GM18508 (cell line): ENCODE data around the gene FPR1.

Experiments used
- ATAC-seq: cut with Tn5 transposase; IDR thresholded peaks from one replicate; pipeline ENCODE4 v1.9.1; 2021; ENCODE audit warnings: moderate number of reproducible peaks; ENCODE audit not compliant: insufficient read depth, unreplicated experiment

The FPR1 gene

DNA sequence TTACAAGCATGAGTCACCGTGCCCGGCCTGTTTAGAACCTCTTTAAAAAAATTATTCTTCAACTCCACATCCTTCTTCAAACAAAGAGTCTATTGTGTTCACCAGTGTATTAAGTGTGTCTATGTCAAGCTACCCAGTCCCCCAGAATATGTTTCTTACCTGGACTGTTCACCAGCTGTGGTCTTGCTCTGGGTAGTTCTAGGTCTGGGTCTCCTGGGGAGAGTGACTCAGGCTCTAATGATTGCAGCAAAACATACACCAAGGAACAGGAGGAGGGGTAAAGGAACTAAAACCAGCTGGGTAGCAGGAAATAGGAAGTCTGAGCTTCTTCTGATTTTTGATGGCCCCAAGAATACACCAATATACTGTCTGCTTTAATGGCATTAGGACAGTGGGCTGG, at the start of gene FPR1:
TSS of gene FPR1 (minus strand) at position 224 of the 400 bp plus-strand sequence. CDS start 4,884 bp downstream, outside the sequence.
- ATAC-seq = no peak

DNA sequence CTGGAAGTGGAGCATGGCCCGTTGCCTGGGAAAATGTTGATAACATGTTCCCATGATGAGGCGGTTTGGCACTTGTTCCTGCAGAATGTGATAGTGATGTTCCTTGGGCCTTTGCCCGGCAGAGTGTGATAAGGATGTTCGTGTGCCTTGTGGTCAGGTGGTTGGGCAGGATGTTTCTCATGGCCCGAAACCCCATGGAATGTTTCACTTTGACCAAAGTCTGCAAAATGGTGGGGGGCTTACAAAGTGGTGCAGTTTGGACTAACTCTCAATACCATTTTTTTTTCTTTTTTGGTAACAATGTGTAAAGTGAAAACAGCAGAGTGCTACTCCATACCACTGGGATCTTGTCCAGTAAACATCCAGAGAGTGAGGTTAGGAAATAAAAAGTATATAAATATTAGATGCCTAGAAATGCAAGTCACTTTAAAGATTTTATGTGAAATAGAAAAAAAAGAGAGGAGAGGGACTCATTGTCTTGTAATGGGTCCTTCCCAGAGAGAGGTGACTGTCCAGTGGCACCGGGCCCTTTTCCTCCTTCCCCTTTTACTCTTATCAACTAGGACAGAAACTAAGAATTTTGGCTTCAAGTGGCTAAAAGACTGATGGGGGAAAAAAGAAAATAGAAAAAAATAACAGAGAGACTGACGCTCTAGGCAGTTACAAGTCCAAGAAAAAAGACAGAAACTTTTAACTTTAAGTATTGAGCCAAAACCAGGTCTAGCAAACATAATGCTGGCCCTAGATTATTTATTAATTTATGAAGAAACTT, 49.0 kb upstream of the FPR1 start:
- no peak for ATAC-seq

DNA sequence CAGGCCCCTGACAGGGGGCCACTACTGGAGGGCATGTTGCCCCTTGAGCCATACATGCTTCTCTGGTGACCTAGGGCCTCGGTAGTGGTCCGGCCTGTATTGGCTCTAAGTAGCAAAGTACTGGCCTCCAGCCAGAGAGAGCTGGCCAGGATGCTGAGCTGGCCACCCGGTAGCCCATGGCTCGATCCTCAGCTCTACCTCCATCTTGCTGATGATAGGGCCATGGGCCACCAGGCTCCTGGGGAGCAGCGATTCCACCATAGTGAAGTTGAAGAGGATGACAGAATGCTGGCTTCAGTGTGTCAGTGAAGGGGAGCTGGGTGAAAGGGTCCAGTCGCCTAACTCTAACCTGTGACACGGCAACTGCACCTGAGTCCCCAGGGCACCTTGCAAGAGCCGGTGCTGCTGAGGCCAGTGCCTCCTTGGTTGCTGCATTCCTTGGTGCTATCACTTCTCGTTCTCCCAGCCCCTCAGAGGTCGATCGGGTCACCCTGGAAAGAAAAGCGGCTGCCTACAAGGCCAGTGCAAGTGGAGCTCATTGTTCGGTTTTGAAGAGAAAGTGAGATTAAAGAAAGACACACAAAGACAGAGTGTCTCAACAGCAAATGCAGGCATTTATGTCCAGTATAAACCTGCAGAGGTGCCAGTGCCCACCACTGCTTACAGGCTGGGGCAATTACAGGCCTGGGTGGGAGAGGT, 48.2 kb upstream of the FPR1 start:
- no peak for ATAC-seq

DNA sequence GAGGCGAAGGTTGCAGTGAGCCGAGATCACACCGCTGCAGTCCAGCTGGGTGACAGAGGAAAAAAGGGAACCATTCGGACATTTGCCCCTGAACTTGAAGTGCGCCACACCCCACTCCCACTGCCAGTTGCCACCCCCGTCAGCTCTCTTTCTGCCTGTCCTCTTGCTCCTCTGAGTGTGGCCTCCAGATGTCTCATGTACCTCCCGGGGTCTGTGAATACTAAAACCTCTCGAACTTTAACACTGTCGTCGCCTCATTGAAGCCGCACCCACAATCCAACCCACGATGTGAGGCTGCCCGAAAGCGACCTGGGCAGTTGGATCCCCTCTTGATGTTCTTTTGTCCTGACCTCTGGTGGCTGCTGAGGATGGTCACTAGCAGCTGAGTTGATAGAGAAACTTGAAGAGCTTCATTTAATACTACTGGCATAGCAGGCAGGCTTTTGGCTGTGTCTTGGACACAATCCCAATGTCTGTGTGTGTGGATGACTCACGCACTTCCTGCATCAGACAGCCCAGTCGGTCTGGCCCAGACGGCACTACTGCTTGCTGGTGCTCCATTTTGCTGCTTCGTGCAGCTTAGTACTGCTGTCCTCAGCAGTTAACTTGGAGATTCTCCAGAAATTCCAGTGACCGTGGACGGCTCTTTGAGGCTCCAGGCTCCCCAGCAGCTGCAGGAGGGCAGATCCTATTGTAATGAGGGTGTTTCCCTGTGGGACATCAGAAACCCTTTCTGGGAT, 47.5 kb upstream of the FPR1 start:
- ATAC-seq = no peak

GRCh38 chr19:51798062-51798461, 46.4 kb upstream of the FPR1 start:
- no peak for ATAC-seq

DNA sequence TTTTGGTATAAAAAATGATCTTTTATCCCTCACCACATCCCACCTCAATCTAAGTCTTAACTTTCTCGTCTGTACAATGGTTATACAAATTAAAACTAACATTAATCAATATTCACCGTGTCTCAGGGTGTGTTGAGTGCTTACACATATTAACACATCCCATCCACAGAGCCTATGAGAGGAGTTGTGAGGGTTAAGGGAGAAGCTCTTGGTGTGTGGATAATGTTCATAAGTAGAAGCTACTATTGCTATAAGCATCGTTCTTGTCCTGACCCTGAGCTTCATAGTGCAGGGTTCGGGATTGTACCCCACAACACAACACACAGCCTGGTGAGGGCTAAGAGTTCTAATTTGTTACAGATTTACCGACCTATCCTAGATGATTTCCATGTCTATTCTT, 45.8 kb upstream of the FPR1 start:
- no peak for ATAC-seq

GRCh38 chr19:51796195-51796679, 44.6 kb upstream of the FPR1 start:
- no peak for ATAC-seq

DNA sequence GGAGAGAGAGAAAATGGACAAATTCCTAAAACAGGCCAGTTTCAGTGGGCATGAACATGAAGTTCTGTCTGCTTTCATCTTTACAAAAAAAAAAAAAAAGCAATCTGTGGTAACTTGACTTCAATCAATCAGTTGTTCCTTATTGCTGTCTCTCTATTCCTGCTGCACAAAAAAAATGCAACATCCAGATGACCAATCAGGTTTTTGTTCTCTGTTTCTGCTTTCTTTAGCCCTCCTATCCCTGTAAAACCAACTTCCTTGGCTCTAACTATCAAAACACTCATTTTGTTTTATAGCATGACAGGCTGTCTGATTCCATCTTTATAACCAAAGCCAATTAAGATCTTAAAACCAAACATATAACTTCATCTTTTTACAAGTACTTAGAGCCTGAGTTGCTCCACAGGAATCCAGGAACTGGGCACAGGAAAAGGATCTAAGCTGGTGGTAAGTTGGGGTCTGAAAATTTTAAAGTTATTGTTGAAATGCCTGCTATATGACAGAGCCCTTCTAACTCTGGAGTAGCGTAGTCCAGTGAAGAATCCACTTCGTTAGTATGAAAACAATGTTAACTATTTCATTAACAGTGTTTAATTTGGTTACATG, 43.3 kb upstream of the FPR1 start, which contains the start of gene FPR3:
TSS of gene FPR3 (plus strand) at position 273 of the 606 bp plus-strand sequence. CDS start 28,592 bp downstream, outside the sequence.
- no peak for ATAC-seq

DNA sequence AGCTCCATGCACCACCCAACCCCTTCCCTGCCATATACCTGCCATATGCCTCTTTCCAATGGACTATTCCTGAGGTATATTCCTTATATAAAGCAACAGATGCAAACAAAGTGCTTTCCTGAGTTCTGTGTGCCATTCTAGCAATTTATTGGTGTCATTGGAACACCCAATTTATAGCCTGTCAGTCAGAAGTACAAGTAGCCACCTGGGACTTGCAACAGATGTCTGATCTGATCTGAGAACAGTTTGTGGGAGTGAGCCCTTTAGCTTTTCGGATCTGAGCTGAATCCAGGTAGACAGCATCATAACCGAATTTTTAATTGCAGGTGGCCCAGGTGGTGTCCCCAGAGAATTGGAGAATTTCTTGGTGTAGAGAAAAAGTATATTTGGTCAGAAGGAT, 42.3 kb upstream of the FPR1 start:
- ATAC-seq = no peak

DNA sequence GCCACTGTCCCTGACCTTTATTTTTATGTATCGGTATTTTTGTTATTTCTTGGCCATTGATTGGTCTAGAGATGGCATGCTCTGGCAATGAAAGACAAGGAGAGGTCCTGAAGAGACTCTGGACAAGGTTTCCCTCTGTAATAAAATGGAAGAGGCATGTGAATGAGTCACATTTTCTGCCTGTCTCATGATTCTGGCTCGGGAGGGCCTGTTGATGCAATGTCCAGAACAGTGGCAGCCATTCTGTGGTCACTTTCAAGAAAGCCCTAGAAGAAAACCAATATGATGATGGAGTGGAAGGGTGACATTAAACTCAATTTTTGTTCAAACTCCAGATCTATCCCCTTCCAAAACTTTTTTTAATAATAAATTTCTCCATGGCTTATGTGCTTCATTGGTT, 41.3 kb upstream of the FPR1 start:
- no peak for ATAC-seq

DNA sequence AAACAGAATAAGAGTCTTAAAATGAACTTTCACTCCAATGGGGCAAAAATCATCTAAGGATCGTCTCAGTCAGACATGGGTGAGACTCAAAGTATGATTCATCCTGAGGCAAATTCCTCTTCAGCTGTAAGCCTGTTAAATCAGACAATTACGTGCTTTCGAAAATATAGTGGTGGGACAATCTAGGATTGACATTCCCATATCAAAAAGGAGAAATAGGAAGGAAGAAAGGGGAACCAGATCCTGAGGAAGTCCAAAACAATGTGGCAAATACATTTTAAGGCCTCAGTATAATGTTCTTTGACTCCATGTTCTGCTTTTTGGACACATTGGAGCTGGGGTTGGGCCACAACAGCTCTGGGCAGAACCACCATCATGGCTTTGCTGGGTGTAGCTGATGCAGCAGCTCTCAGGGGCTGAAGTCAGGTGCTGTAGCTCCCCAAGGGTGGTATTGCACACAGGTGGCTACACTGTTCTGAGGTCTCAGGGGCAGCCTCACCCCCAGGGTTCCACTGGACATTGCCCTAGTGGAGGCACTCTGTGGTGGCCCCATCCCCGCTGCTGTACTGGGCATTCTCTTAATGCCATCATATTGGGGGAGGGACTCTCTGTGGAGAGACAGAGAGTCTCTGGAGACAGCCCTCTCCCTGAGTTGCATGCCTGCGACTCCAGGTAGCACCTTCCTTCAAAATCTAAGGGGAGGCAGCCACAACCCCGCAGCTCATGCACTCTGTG, 37.5 kb upstream of the FPR1 start:
- no peak for ATAC-seq

DNA sequence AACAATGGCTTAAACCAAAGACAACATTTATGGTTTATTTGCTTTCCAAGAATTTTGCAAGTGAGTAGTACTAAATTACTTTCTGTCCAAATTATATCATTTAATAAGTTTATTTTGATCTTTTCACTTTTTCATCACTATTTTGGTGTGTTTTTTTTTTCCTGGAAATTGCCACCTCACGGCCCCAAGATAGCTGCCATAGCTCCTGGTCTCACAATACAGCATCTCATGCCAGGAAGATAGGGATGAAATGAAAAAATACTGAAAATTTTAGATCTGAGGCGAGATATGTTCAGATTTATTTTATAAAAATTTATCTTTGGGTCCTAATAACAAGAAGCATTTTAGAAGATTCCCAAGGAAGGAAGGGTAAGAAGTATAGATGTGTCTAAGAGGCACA, 36.4 kb upstream of the FPR1 start:
- ATAC-seq = no peak

- ATAC-seq = no peak
Observed at GRCh38 chr19:51786646-51787494, 35.2 kb upstream of the FPR1 start.

GRCh38 chr19:51784922-51785690, 33.4 kb upstream of the FPR1 start:
- no peak for ATAC-seq

DNA sequence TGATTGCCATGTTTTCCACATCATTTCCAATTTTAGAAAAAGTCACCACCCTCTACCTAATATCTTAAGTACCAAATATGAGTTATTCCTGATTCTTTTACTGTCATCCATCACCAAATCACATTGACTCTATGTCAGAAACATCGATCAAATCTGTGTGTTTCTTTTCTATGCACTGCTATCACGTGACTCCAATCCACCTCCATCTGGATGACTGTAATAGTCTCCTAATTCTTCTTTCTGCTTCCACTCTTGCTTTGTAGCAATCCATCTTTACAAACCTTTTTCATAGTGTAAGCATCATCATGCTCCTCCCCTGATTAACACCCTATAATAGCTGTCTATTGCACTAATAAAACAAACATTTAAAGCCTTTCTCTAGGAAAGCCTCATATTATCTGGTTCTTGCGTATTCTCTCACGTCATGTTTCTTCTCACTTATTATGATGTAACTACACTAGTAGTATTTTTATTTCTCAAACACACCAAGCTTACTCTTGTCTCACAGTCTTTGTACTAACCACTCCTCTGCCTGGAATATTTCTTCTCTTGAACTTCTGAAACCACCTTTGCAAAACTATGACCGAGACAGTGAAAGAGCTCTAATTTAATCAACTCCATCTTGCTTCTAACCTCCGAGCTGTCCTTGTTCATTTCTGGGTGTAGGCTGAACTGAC, 32.6 kb upstream of the FPR1 start:
- no peak for ATAC-seq

GRCh38 chr19:51783372-51783771, 31.7 kb upstream of the FPR1 start:
- ATAC-seq = no peak

DNA sequence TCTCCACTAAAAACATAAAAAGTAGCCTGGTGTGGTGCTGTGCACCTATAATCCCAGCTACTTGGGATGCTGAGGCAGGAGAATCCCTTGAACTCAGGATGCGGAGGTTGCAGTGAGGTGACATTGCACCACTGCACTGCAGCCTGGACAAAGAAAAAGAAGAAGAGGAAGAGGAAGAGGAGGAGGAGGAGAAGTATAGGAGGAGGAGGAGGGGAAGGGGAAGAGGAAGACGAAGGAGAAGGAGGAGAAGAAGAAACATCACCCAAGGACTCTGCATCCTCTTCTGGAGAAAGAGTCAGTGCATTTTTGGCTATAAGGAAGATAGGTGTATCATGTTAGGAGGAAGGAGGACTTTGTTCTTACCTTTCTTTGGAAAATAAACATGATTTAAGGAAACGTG, 30.3 kb upstream of the FPR1 start:
- ATAC-seq = no peak

GRCh38 chr19:51780270-51780669, 28.6 kb upstream of the FPR1 start:
- no peak for ATAC-seq
